SH-SY5Y (cell line): ENCODE data around the gene ALLC.

Experiments used
- GATA2 ChIP-seq: IDR thresholded peaks from 2 replicates; pipeline ENCODE4 v1.6.1; 2011; ENCODE audit warnings: mild to moderate bottlenecking, low read depth, low read length
- GATA3 ChIP-seq: IDR thresholded peaks from 2 replicates; pipeline ENCODE4 v1.6.1; 2011; ENCODE audit warnings: low read depth, mild to moderate bottlenecking, low read length, moderate library complexity

- TF ChIP-seq GATA2 = no peak
- no peak for TF ChIP-seq GATA3
Measured at GRCh38 chr2:3652896-3653625, 4.9 kb upstream of the ALLC start.
